ENCODE data around the gene USP54.

Gene USP54

GRCh38 chr10:73493781-73494180 is 97.4 kb downstream of the USP54 start:
- Histone ChIP-seq H3K27me3 (ENCODE audit: control insufficient read depth, insufficient read depth, low read length) (no peaks in the 10 kb centered on the region), H3K79me2 (peaks cover 29% of the 10 kb centered on the region), H3K9ac (no peak overlapping the region), H3K4me2 (ENCODE audit: low read length) (peak overlapping the region; percentile 17), H3K36me3 (ENCODE audit: control insufficient read depth, insufficient read depth, low read length) (no peaks in the 10 kb centered on the region), H3K4me1 (no peaks in the 10 kb centered on the region), H3K4me3 (ENCODE audit: low read depth, low read length) (no peak overlapping the region), H3K9me3 (ENCODE audit: control insufficient read depth, low read length) (no peaks in the 10 kb centered on the region), H3K27ac (no peak overlapping the region), H2AFZ (no peak overlapping the region)
- TF ChIP-seq CTCF (IDR thresholded peaks at IDR 0.05) = no peak

- peaks cover 37% of the 10 kb centered on the region for H3K79me2 ChIP-seq
- no peak for TF ChIP-seq CTCF (IDR thresholded peaks at IDR 0.05)
- no peaks in the 10 kb centered on the region for H3K4me1 ChIP-seq
- H3K4me2 ChIP-seq (ENCODE audit: low read length) = no peak overlapping the region
- H3K27me3 ChIP-seq (ENCODE audit: control insufficient read depth, insufficient read depth, low read length) = no peaks in the 10 kb centered on the region
- H3K36me3 ChIP-seq (ENCODE audit: control insufficient read depth, insufficient read depth, low read length) = no peaks in the 10 kb centered on the region
- H3K9ac ChIP-seq = no peak overlapping the region
- no peaks in the 10 kb centered on the region for H3K9me3 ChIP-seq (ENCODE audit: control insufficient read depth, low read length)
- no peak overlapping the region for H3K27ac ChIP-seq
- no peak overlapping the region for H2AFZ ChIP-seq
- H3K4me3 ChIP-seq (ENCODE audit: low read depth, low read length) = no peak overlapping the region
Measured at GRCh38 chr10:73486601-73487000, 104.5 kb downstream of the USP54 start.

GRCh38 chr10:73485320-73485719 is 105.8 kb downstream of the USP54 start:
- H3K9me3 ChIP-seq (ENCODE audit: control insufficient read depth, low read length) = no peaks in the 10 kb centered on the region
- H3K4me2 ChIP-seq (ENCODE audit: low read length) = no peak overlapping the region
- TF ChIP-seq CTCF (IDR thresholded peaks at IDR 0.05) = no peak
- no peak overlapping the region for H3K4me3 ChIP-seq (ENCODE audit: low read depth, low read length)
- H3K36me3 ChIP-seq (ENCODE audit: control insufficient read depth, insufficient read depth, low read length) = no peaks in the 10 kb centered on the region
- H3K27me3 ChIP-seq (ENCODE audit: control insufficient read depth, insufficient read depth, low read length) = no peaks in the 10 kb centered on the region
- peaks cover 34% of the 10 kb centered on the region for H3K79me2 ChIP-seq
- no peak overlapping the region for H3K9ac ChIP-seq
- no peaks in the 10 kb centered on the region for H3K4me1 ChIP-seq
- no peak overlapping the region for H2AFZ ChIP-seq
- H3K27ac ChIP-seq = no peak overlapping the region

GRCh38 chr10:73480158-73480557 is 111.0 kb downstream of the USP54 start:
- H3K27ac ChIP-seq = no peak overlapping the region
- no peaks in the 10 kb centered on the region for H3K27me3 ChIP-seq (ENCODE audit: control insufficient read depth, insufficient read depth, low read length)
- H3K79me2 ChIP-seq = peaks cover 12% of the 10 kb centered on the region
- TF ChIP-seq CTCF (IDR thresholded peaks at IDR 0.05) = no peak
- no peak overlapping the region for H2AFZ ChIP-seq
- no peak overlapping the region for H3K4me3 ChIP-seq (ENCODE audit: low read depth, low read length)
- H3K4me1 ChIP-seq = no peaks in the 10 kb centered on the region
- no peaks in the 10 kb centered on the region for H3K9me3 ChIP-seq (ENCODE audit: control insufficient read depth, low read length)
- no peak overlapping the region for H3K9ac ChIP-seq
- no peaks in the 10 kb centered on the region for H3K36me3 ChIP-seq (ENCODE audit: control insufficient read depth, insufficient read depth, low read length)
- no peak overlapping the region for H3K4me2 ChIP-seq (ENCODE audit: low read length)

- no peaks in the 10 kb centered on the region for H3K9me3 ChIP-seq (ENCODE audit: control insufficient read depth, low read length)
- H3K27ac ChIP-seq = no peak overlapping the region
- H3K9ac ChIP-seq = no peak overlapping the region
- no peak overlapping the region for H3K4me2 ChIP-seq (ENCODE audit: low read length)
- TF ChIP-seq CTCF (IDR thresholded peaks at IDR 0.05) = no peak
- no peak overlapping the region for H2AFZ ChIP-seq
- H3K4me3 ChIP-seq (ENCODE audit: low read depth, low read length) = no peak overlapping the region
- no peaks in the 10 kb centered on the region for H3K4me1 ChIP-seq
- no peaks in the 10 kb centered on the region for H3K36me3 ChIP-seq (ENCODE audit: control insufficient read depth, insufficient read depth, low read length)
- no peaks in the 10 kb centered on the region for H3K79me2 ChIP-seq
- H3K27me3 ChIP-seq (ENCODE audit: control insufficient read depth, insufficient read depth, low read length) = no peaks in the 10 kb centered on the region
Measured at GRCh38 chr10:73478636-73479035, 112.5 kb downstream of the USP54 start.

Measured in parathyroid adenoma (tissue), 2 donors.